IMR-90 (cell line): ENCODE results near the gene DYNLT2. TPM values are rescaled to one million over a fixed set of nuclear protein-coding genes. Genes with fewer than 3 reads are reported as not detected.
A peak's percentile ranks its signal among the peaks of the same experiment; 100 is the strongest.

Experiments
- ATAC-seq: fragments of 200-7000 bp; cut with Tn5 transposase; 2 replicates; pipeline ENCODE4 v1.9.1; 2020; ENCODE audit warnings: low read depth, mild to moderate bottlenecking, moderate library complexity
- BruUV-seq: library from RNA; stranded (reverse); fragments of 400-500 nt; replicated peaks from 2 replicates; lab custom pipeline; 2021; lab: Mats Ljungman, UMichigan
- CTCF ChIA-PET: fragments of 300-600 bp; formaldehyde crosslinking; extraction: SDS; loops from one replicate; lab custom pipeline; 2021; ENCODE audit warnings: antibody characterized with exemption; lab: Yijun Ruan, JAX
- POLR2A ChIA-PET: fragments of 300-600 bp; sonication (Branson Sonifier 250); formaldehyde crosslinking; loops from one replicate; lab custom pipeline; 2022; ENCODE audit warnings: antibody characterized with exemption; ENCODE audit not compliant: unreplicated experiment; lab: Charles Lee
- DNase-seq: peaks from one replicate; pipeline ENCODE4 v3.0.0; 2013
- H2AFZ ChIP-seq: replicated peaks from 2 replicates; pipeline ENCODE3; 2013; ENCODE audit warnings: low read length, mild to moderate bottlenecking; ENCODE audit not compliant: poor library complexity
- H2AK5ac ChIP-seq: 2 replicates; pipeline ENCODE4 v1.6.1; 2013; ENCODE audit warnings: low read depth, low read length, inconsistent platforms
- H2AK9ac ChIP-seq: replicated peaks from 2 replicates; pipeline ENCODE3; 2013; ENCODE audit warnings: mild to moderate bottlenecking, low read depth, low read length, moderate library complexity; ENCODE audit not compliant: poor library complexity
- H2BK120ac ChIP-seq: 2 replicates; pipeline ENCODE4 v1.6.1; 2013; ENCODE audit warnings: low read depth, low read length, inconsistent platforms
- H2BK15ac ChIP-seq: 3 replicates; pipeline ENCODE4 v1.6.1; 2013; ENCODE audit warnings: low read depth, low read length, inconsistent platforms
- H2BK20ac ChIP-seq: 2 replicates; pipeline ENCODE4 v1.6.1; 2013; ENCODE audit warnings: low read depth, mild to moderate bottlenecking, inconsistent platforms, low read length, moderate library complexity
- H2BK5ac ChIP-seq: 2 replicates; pipeline ENCODE4 v1.6.1; 2013; ENCODE audit warnings: mild to moderate bottlenecking, low read depth, low read length, inconsistent platforms; ENCODE audit not compliant: poor library complexity, severe bottlenecking
- H3K14ac ChIP-seq: replicated peaks from 2 replicates; pipeline ENCODE4 v1.6.1; 2013; ENCODE audit warnings: low read depth, low read length, inconsistent platforms
- H3K18ac ChIP-seq: 2 replicates; pipeline ENCODE4 v1.6.1; 2013; ENCODE audit warnings: low read depth, low read length, control low read depth
- H3K23ac ChIP-seq: 2 replicates; pipeline ENCODE4 v1.6.1; 2013; ENCODE audit warnings: low read depth, low read length, inconsistent platforms
- H3K27ac ChIP-seq: 2 replicates; pipeline ENCODE4 v1.5.1; 2013; ENCODE audit warnings: mild to moderate bottlenecking, control low read depth, low read length; ENCODE audit not compliant: insufficient read depth
- H3K27me3 ChIP-seq: 2 replicates; pipeline ENCODE4 v1.6.1; 2013; ENCODE audit warnings: low read length; ENCODE audit not compliant: control insufficient read depth, insufficient read depth
- H3K36me3 ChIP-seq: 2 replicates; pipeline ENCODE4 v1.6.1; 2013; ENCODE audit warnings: low read length, mixed read lengths; ENCODE audit not compliant: control insufficient read depth, insufficient read depth
- H3K4ac ChIP-seq: 2 replicates; pipeline ENCODE4 v1.6.1; 2013; ENCODE audit warnings: low read depth, low read length, inconsistent platforms
- H3K4me1 ChIP-seq: 2 replicates; pipeline ENCODE4 v1.6.1; 2013; ENCODE audit warnings: low read length, mixed read lengths; ENCODE audit not compliant: control insufficient read depth, insufficient read depth
- H3K4me2 ChIP-seq: 2 replicates; pipeline ENCODE4 v1.6.1; 2013; ENCODE audit warnings: low read depth, mild to moderate bottlenecking, control low read depth, low read length, moderate library complexity
- H3K4me3 ChIP-seq: 2 replicates; pipeline ENCODE4 v1.5.1; 2013; ENCODE audit warnings: low read depth, mild to moderate bottlenecking, control low read depth, low read length, moderate library complexity; ENCODE audit not compliant: insufficient read depth
- H3K56ac ChIP-seq: 2 replicates; pipeline ENCODE4 v1.6.1; 2013; ENCODE audit warnings: low read length, inconsistent platforms; ENCODE audit not compliant: insufficient read depth; ENCODE audit errors: extremely low read depth
- H3K79me1 ChIP-seq, 2 experiments: 2 replicates each; pipeline ENCODE4 v1.6.1; 2013; ENCODE audit warnings: low read length in 2 of 2, inconsistent platforms in 1 of 2, low read depth in 1 of 2
- H3K9ac ChIP-seq: 2 replicates; pipeline ENCODE4 v1.6.1; 2013; ENCODE audit warnings: low read depth, low read length, control low read depth
- H3K9me1 ChIP-seq: 2 replicates; pipeline ENCODE4 v1.6.1; 2013; ENCODE audit warnings: low read length, inconsistent platforms; ENCODE audit not compliant: insufficient read depth
- H3K9me3 ChIP-seq: 2 replicates; pipeline ENCODE4 v1.6.1; 2013; ENCODE audit warnings: low read length; ENCODE audit not compliant: control insufficient read depth, insufficient read depth
- H4K20me1 ChIP-seq: 2 replicates; pipeline ENCODE4 v1.6.1; 2013; ENCODE audit warnings: low read length, inconsistent platforms; ENCODE audit not compliant: insufficient read depth
- H4K5ac ChIP-seq: 2 replicates; pipeline ENCODE4 v1.6.1; 2013; ENCODE audit warnings: mild to moderate bottlenecking, low read depth, low read length, control low read depth
- H4K8ac ChIP-seq, 2 experiments: 2 replicates each; pipeline ENCODE4 v1.6.1; 2013; ENCODE audit warnings: low read depth in 2 of 2, low read length in 2 of 2, control low read depth in 1 of 2, inconsistent platforms in 1 of 2
- H4K91ac ChIP-seq: 2 replicates; pipeline ENCODE4 v1.6.1; 2013; ENCODE audit warnings: low read depth, low read length, inconsistent platforms; ENCODE audit not compliant: insufficient read depth
- CHD1 ChIP-seq: IDR thresholded peaks from 2 replicates; pipeline ENCODE4 v1.6.1; 2012; ENCODE audit warnings: low read depth, low read length, improper control_type of control experiment
- FOS ChIP-seq: fragments of 150-350 bp; IDR thresholded peaks from 2 replicates; pipeline ENCODE4 v1.6.1; 2016; ENCODE audit warnings: low read depth, low read length
- MXI1 ChIP-seq: IDR thresholded peaks from 2 replicates; pipeline ENCODE4 v1.6.1; 2012; ENCODE audit warnings: low read depth, mild to moderate bottlenecking, low read length, moderate library complexity, borderline replicate concordance
- NFE2L2 ChIP-seq: fragments of 150-350 bp; IDR thresholded peaks from 2 replicates; pipeline ENCODE4 v1.6.1; 2016; ENCODE audit warnings: low read depth, mild to moderate bottlenecking, low read length
- USF2 ChIP-seq: fragments of 150-350 bp; IDR thresholded peaks from 2 replicates; pipeline ENCODE4 v1.6.1; 2017; ENCODE audit warnings: mild to moderate bottlenecking, antibody characterized with exemption, low read length, low read depth
- WGBS, 2 experiments: methylation state at CpG; one replicate each; pipeline versions ENCODE4 v1.1.5 to v1.1.7; 2013; ENCODE audit warnings: missing lambda C conversion rate in 2 of 2; ENCODE audit not compliant: insufficient read length in 1 of 2; ENCODE audit errors: extremely low coverage in 2 of 2; 5-methylcytosine and 5-hydroxymethylcytosine counted together
- dilution Hi-C: fragments of 300-500 bp; cut with HindIII; formaldehyde crosslinking; loops from one replicate; pipeline ENCODE4 v1.14.3; 2018; ENCODE audit warnings: low sequenced_read_pairs; ENCODE audit not compliant: unreplicated experiment
- in situ Hi-C: fragments of 300-500 bp; cut with MboI; formaldehyde crosslinking; loops from 3 replicates; pipeline ENCODE4 v1.14.3; 2019; ENCODE audit warnings: low sequenced_read_pairs, inconsistent platforms, mixed read lengths
- intact Hi-C: fragments of 100-400 bp; cut with micrococcal nuclease; formaldehyde crosslinking; loops from 2 replicates; pipeline ENCODE4 v1.10.0; 2022
- polyA plus RNA-seq, 3 experiments: library from polyadenylated mRNA; depleted of rRNA; stranded (reverse); fragments of >200 nt; gene quantifications; 2 replicates each; pipeline ENCODE4 v1.2.3, GENCODE V29; 2012; ENCODE audit warnings: low replicate concordance in 1 of 3
- total RNA-seq: library from RNA; depleted of rRNA; stranded (reverse); fragments of >200 nt; gene quantifications from 2 replicates; pipeline ENCODE4 v1.2.3, GENCODE V29; 2012

Gene DYNLT2
- total and polyA plus RNA-seq, 2 of the 4 experiments (the other 2 are of a cell fraction): 0.36 to 0.44 TPM

GRCh38 chr6:169800668-169801395 lies 49.5 kb upstream of the DYNLT2 start:
- peak overlapping the region; percentile 4; the same call in 1 of the 2 replicates for H3K27ac ChIP-seq

More at GRCh38 chr6:169800668-169801395, 49.5 kb upstream of the DYNLT2 start:
- DNase-seq: peak; percentile 82
- in situ Hi-C loops (no loop called here), intact Hi-C loops (loop anchor here (1.0 kb wide), 1 partner anchor 469 kb away; no protein-coding TSS in a partner anchor), dilution Hi-C loops (no loop called here)
- WGBS, 2 experiments: 44% methylated on average over 2 of the region's 13 CpGs; no CpG with 5 or more reads in 1 of the 2 experiments
- Histone ChIP-seq H3K4me2 (peak overlapping the region; percentile 9; the same call in 1 of the 2 replicates), H3K79me1 (no peaks in the 10 kb centered on the region), H2BK120ac (no peak overlapping the region), H2BK5ac (no peak overlapping the region), H2AK9ac (peak overlapping the region; percentile 76), H3K4me3 (no peak overlapping the region), H3K9ac (no peak overlapping the region), H4K8ac (0 out of 4 replicates have a peak overlapping the region, but pooled peaks of 1 of the 2 experiments have one; percentile 17), H2BK20ac (no peak overlapping the region), H2AFZ (peak overlapping the region; percentile 71), H3K14ac (no peak overlapping the region; the same call in 1 of the 2 replicates), H3K18ac (no peak overlapping the region; the same call in 1 of the 2 replicates), H3K56ac (no peak overlapping the region), H4K20me1 (no peaks in the 10 kb centered on the region), H3K36me3 (no peaks in the 10 kb centered on the region), H3K9me3 (no peaks in the 10 kb centered on the region), H3K9me1 (no peaks in the 10 kb centered on the region), H4K91ac (no peak overlapping the region; the same call in 1 of the 2 replicates), H2AK5ac (no peak overlapping the region), H3K23ac (no peak overlapping the region), H3K4ac (no peak overlapping the region), H4K5ac (no peak overlapping the region; the same call in 1 of the 2 replicates), H3K27me3 (peaks cover 18% of the 10 kb centered on the region), H3K4me1 (peaks cover 10% of the 10 kb centered on the region; the same call in 1 of the 2 replicates), H2BK15ac (no peak overlapping the region)
- BruUV-seq: no TSS peak
- TF ChIP-seq NFE2L2 (peak; percentile 28; the same call in 1 of the 2 replicates), CHD1 (no peak), MXI1 (no peak), FOS (0 out of 2 replicates have a peak, but pooled peaks have one; percentile 22), USF2 (peak; percentile 31; the same call in 1 of the 2 replicates)
- ATAC-seq: peak; percentile 91
- ChIA-PET POLR2A (no interaction called here), CTCF (interaction anchor here (1.2 to 1.3 kb wide), 2 partner anchors 11 to 31 kb away, joined by 3 to 4 read pairs; no protein-coding TSS in a partner anchor)
